KG1 (cell line): ENCODE data around the gene KLF11.

ENCODE experiments used
- DNase-seq: peaks from one replicate; lab custom pipeline; 2025; lab: John Stamatoyannopoulos, UW

KLF11 gene

DNA sequence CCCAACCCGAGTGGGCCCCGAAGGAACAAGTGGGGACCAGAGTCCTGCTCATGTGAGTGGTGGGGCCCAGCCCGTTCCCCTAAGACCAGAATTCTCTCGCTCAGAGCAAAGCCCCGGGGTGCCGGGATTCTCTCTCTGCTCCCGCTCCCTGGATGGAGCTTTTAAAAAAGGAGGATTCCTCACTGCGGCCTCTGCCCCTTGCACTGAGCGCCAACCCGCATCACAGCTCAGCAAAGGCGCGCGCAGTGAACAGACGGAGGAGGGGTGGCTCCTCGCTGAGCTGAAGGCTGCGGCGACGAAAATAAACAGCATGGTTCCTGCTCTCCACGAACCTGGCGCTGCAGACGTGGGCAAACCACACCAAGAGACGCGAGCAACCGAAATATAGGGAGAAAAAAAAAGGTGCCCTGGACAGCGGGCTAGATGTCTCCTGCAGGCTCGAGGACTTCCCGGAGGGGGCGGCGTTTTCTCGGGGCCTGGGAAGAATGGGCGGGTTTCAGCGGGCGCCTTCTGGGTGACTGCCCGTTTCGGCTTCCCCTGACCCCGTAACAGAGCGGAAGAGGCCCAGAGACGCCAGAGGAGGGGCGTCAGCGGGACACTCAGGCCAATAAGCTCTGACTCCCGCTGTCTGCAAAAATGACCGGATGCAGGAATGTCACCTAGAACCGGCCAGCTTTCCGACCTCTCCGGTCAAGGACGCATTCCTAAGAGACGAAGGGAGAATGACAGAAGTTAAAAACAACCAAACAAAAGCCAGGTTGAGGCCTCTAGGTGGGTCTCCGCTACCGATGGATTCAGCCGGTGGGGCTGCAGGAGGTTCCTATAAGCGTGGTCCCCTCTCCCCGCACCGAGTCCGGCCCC, 819 bp upstream of the KLF11 start:
- no peak for DNase-seq

DNA sequence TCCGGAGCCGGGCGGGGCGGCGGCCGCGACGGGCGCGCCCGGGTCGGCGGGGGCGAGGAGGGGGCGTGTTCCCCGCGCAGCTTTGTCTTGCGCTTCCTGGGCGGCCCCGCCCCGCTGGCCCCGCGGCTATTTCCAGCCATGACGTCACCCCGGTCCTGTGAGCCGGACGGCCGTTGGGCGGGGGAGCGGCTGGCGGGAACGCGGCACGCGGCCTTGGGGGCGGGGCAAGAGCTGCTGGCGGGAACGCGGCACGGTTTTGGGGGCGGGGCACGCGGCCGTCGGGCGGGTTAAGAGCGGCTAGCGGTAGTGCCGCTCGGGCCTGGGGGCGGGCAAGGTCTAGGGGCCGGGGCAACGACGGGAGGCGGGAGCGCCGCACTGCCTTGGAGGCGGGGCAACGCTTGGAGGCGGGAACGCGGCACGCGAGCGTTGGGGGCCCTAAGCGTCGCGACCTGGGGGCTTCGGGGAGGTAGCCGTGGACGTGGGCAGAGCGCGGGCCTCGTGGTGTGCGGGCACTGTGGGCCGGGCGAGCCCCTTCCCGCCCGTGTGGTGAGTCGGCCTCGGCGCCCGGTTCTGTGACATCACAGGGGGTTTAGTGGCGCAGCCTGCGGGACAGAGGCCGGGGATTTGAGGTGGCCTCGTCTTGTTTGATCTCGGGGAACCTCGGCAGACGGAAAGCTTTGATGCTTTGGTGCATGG, 704 bp downstream of the KLF11 start:
- DNase-seq: no peak

DNA sequence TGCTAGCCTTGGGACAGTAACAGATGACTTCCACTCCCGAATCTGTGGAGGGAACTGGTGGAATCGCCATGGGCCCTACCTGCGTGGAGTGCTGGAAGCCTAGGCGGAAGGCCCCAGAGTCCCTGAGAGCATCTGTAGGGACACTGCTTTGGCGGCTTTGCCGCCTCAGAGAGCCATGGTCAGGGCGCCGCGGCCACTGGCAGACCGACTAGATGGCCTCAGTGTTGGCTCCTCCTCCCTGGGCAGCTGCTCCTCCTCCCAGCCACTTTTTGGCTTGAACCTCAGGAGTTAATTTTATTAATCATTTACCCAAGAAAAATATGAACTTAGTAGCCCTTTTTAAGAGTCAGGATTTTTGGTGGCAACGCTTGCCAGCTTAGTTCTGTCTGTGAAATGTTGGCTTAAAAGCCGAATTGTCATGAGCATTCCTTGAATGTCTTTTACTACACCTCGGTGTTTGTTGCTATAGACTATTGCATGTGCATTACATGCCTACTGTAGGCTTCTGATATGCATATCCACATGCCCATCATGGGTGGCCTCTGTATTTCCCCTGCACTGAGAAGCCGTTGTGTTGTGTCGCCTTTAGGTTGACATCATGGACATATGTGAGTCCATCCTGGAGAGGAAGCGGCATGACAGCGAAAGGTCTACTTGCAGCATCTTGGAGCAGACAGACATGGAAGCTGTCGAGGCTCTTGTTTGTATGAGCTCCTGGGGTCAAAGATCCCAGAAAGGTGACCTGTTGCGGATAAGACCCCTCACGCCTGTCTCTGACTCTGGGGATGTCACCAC, 2.4 kb downstream of the KLF11 start:
- DNase-seq: no peak

DNA sequence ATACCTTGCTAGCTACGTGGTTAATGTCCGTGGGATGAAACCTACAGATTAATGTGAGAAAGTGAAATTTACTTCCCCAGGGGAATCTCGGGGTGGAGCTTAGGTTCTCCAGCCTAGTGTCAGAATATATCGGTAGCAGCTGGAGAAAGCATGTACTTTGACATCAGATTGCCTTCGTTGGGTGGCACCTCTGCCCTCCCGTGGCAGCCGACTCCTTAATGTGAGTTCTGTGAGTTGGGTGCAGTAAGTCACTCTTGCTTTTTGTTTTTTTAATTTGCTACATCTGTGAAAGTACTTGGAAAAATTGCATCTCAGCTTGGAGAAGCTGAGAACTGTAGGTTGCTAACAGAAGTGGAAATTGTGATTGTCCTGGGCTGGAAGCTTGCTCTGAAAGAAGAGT, 3.6 kb downstream of the KLF11 start:
- no peak for DNase-seq

DNA sequence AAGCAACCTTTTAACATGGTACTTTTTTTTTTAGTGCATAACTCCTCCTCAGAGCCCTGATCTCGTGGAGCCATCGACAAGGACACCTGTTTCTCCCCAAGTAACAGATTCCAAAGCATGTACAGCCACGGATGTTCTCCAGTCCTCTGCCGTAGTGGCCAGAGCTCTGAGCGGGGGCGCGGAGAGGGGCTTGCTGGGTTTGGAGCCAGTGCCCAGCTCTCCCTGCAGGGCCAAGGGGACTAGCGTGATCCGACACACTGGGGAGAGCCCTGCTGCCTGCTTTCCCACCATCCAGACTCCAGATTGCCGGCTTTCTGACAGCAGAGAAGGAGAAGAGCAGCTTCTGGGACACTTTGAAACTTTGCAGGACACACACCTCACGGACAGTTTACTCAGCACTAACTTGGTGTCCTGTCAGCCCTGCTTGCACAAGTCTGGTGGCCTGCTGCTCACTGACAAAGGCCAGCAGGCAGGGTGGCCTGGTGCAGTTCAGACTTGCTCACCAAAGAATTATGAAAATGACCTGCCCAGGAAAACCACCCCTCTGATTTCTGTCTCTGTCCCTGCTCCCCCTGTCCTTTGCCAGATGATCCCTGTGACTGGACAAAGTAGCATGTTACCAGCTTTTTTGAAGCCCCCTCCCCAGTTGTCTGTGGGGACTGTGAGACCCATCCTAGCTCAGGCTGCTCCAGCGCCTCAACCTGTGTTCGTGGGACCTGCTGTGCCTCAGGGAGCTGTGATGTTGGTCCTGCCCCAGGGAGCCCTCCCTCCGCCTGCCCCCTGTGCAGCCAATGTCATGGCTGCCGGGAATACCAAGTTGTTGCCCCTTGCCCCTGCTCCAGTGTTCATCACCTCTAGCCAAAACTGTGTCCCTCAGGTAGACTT, 4.5 kb downstream of the KLF11 start:
- DNase-seq: no peak

DNA sequence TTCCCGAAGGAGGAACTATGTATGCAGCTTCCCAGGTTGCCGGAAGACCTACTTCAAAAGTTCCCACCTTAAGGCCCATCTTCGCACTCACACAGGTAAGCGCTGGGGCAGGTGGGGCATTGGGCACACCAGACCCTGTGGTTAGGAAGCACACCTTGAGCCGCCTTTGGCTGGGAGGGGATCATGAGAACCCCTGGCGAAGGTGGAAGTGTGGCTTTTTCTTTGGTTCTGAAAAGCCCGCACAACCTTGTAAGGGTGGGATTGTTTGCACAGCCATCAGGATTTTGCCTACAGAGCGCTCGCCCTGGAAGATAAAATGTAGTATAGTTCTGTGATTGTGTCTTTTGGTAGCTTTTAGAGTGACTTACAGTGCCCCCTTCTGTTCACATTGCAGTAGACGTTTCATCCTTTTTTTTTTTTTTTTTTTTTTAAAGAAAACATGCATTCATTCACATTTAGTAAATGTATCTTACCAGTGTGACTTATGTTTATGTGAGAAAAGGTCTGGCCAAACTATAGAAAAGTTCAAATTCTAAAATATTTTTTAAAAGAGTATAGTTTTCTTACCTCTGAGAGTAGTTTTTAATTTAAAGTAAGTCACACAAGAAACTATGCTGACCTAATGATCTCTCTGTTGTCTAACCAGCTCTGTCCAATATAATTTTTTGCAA, 5.3 kb downstream of the KLF11 start:
- no peak for DNase-seq

DNA sequence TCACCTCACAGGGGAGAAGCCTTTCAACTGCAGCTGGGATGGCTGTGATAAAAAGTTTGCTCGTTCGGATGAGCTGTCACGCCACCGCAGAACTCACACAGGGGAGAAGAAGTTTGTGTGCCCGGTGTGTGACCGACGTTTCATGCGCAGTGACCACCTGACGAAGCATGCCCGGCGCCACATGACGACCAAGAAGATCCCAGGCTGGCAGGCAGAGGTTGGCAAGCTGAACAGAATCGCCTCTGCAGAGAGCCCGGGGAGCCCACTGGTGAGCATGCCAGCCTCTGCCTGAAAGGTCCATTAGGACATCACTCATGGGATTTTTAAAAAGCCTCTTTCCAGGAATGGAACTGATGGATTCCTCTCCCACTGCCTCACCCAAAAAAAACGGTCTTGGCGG, 8.9 kb downstream of the KLF11 start:
- DNase-seq: no peak

DNA sequence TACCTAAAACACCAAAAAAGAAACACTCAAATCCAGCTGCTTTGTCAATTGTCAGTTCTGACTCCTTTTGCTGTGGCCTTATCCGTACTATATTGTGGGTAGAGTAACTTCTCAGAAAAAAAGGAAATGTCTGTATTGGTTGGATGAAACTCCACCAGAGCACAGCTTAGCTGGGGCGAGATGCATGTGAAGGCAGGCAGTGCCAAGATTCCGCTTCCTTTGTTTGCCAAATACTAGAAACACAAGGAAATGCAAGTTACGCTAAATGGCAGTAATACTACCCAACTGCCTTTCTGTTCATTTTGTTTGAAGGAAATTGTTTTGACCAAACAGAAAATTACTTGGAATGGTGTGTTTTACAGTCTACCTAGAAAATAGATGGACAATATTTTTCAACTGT, 10.0 kb downstream of the KLF11 start:
- no peak for DNase-seq

DNA sequence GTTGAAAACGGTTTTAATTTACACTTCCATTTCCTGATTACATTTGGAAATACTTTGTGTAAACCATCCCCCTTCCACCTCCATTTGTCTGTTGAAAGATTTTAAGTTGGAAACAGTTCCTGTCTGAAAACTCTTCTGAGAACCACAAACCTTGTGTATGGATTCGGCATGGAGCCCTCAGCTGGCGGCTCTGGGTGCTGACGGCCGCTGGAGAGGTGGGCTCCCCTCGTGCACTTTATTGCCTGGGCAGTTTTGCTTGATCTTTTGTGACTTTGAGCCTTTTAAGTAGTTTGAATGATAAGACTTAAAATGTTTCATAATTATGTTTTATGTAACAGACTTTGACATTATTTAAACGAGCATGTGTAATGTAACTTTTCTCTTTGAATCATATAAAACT, 11.1 kb downstream of the KLF11 start:
- no peak for DNase-seq

DNA sequence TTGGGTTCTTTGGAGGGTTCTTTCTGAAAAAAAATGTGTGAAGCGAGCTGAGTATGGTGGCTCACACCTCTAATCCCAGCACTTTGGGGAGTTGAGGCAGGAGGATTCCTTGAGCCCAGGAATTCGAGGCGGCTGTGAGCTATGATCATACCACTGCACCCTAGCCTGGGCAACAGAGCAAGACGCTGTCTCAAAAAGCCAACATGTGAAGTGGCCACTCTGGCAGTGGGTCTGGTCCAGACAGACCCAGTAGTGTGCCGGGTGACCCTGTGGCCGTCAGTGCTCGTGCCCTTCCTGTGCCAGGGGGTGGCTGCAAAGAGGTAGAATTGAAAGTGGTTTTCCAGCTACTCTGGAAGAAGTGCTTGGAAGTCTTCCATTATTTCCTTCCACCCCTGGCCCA, 11.6 kb downstream of the KLF11 start:
- DNase-seq: no peak

DNA sequence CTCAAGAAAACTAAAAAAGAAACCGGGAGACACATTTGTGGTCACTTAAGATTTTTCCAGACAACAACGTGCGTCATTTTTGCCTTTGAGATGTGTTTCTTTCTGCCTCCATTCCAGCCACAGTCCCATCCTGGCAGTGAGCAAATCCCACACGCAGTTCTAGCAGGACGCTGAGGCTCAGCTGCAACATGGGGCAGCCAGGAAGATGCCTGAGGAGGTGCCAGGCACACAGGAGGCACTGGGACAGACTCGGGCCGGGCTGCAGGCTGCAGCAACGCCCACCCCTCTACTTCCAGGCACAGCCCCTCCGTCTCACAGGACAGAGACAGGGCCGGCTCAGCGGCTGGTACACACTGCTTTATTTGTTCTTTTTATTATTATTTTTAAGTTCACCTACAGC, 13.1 kb downstream of the KLF11 start:
- no peak for DNase-seq

DNA sequence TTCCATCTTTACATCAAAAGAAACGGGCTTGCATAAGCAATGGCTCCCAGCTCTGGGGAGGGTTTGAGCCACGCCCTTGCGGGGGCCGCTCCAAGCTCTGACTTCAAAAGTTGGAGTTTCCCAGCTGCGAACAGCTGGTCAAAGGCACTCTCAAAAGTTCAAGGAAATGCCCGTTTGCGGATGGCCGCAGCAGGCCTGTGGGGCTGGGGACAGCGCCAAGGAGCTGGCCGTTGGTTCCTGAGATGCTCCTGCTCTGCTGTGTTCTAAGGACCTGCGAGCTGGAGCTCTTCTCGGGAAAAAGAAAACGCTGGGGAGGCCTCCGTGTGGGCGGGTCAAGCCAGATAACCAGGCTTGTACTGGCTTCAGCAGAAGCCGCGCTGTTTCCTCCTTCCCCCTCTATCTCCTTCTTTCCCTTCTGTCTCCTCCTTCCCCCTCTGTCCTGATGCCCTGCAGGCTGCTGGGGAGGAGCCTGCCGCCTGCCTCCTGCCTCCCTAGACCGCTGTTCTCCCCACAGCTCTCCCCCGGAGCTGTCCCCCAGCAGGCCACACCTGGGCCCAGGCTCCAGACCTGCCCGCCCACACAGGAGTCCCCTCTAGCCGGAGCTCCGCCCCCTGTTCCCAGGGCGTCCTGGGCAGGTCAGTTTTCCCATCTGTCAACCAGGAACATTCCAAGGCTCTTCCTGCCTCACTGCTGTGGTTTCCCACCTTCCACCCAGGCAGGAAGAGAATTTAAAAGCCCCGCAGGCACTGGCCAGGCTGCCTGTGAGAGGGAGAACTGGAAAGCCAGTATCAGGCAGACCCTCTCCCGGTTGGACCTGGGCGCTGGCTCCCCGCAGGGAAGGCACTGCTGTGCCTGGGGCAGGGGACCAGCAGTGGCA, 14.1 kb downstream of the KLF11 start:
- no peak for DNase-seq

DNA sequence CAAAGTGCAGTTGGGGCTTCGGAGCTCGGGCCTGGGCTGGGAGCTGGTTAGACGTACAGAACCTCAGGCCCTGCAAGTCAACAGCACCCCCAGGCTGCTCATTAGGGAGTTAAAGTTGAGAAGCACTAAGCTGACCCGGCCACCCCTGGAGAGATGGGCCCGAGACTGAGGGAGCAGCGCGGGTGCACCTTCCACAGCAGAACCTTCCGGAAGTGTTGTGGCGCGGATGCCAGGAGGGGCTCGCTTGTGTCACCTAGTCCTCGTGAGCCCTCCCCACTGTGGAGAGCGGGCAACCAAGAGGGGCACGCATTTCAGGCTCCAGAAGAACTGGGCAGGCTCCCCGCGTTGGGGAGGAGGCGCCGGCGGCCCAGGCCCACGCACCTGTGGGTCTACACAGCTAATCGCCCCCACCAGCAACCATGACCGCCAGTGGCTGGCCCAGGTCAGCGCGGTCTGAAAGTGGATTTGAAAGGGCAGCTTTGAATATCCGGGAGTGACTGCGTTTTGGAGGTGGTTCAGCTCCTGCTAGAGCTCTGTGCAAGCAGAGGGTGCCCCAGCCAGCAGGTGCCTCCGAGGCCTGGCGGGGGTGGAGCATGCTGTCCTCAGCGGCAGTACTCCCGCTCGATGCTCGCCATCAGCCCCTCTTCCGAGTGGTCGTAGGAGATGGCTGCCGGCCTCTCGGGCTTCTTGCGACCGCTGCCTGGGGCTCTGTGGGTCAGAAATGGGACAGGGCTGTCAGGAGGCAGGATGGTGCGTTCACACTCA, 15.1 kb downstream of the KLF11 start:
- no peak for DNase-seq

DNA sequence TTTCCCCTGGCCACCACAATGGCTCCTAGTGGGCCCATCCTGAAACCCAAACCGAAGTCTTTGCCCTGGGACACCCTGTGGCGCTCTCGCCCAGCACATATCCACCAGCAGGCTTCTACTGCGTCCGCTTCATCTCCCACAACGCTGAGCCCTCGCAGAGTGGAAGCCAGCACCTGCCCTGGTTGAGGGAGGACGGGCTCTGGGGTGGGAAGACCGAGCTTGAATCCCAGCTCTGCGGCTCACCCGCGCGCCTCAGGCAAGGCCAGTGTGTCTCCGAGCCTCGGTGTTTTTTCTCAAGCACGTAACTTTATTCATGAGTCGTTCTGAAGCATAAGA, 15.6 kb downstream of the KLF11 start:
- no peak for DNase-seq

DNA sequence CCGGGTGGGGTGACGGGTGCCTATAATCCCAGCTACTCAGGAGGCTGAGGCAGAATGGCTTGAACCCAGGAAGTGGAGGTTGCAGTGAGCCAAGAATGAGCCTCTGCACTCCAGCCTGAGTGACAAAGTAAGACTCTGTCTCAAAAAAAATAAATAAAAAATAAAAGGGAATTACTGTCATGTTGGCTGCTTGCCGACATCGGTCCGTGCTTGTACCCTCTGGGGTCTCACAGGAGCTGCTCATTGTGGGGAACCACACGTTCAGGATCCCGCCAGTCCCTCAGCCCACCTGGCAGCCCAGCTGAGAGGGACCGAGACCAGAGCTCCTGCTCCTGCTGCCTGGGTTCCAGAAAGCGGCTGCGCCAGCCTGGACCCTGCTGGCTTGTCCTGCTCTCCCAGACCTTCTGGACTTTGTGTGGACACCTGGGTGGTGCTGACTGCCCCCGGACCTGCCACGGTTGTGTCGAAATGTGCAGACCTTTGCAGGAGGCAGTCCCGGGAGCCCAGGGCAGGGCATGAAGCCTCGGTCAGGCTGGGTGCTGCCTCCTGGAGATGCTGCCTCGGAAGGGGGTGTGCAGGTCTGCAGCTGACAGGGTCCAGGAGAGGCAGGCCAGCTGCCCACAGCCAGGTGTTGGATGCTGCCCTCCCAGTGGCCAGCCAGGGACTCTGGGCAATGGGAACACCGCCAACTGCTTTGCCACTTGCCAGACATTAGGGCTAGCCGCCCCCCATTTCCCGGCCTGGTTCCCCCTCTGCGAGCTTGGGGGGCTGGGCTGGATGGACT, 16.4 kb downstream of the KLF11 start:
- no peak for DNase-seq

DNA sequence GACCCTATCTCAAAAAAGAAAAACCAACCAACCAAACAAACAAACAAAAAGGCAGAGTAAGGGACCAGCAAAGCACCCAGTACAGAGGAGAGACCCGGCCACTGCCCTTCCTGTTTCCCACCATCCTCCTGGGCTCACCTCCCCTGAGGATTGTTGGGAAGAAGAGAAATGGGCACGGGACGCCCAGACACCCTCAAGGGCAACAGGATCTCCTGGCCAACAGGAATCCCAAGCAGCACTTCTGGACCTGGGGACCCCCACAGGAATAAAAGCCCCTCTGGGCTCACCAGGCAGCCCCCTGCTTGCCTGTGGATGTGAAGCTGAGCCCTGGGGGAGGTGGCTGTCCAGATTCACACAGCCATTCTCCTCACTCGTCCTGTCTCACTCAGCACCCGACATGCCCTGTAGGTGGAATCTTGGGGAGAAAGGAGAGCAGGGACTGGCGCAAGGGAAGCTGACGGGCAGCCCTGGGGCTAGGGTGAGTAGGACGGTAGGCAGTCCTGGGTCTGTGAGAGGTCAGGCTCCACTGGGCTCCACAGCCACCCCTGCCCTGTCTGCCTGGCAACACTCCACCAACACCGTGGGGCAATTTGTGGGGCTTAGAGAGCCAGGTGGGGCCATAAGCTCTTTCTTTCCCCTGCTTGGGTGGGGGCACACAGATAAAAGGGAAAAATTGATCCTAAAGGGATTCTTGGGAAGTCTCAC, 18.0 kb downstream of the KLF11 start:
- DNase-seq: no peak

DNA sequence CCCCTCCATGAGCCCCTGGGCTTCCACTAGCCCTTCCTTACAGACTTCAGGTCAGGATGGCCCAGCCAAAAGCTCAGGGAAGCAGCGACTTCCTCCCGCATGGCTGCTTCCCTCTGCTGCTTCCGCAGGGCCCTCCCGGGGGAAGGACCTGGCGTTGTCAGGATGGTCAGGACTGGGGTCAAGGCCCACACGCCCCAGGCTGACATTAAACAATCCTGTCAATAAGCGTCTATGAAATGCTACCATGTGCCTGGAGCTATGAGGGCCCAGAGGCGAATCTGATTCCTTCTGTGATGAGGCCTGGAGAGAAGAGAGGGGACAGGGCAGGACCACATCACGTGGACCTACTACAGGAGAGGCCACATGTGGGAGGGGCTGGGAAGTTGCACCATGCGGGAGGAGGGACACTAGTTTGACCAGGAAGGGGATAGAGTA, 19.6 kb downstream of the KLF11 start:
- DNase-seq: no peak

DNA sequence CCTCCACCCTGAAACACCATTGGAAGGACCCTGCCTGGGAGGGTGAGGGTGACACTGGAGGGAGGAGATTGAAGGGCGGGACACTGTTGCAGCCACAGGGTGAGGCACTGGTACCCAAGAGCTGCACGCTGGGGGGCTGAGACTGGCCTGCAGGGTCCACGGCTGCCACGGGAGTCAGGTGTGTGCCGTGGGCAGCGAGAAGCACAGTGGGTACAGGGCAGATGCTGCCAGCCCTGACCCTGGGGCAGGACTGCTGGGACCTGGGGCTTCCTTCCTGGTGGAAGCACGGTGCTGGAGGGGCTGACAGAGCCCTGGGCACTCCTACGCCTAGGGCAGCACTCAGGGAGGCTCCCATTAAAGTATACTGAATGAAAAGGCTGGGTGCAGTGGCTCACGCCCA, 20.2 kb downstream of the KLF11 start:
- no peak for DNase-seq
